Endothelial cell of umbilical vein (primary cell): ENCODE data around the gene PGBD5. TPM values are rescaled to one million over a fixed set of nuclear protein-coding genes. Genes with fewer than 3 reads are reported as not detected.

Experiments used
- BruUV-seq: library from RNA; stranded (reverse); fragments of 400-500 nt; replicated peaks from 2 replicates; lab custom pipeline; 2021; lab: Mats Ljungman, UMichigan
- CTCF ChIA-PET: fragments of 300-600, 350-600 bp; sonication (Branson Sonifier 250); formaldehyde crosslinking; loops from one replicate; lab custom pipeline; 2021; ENCODE audit warnings: antibody characterized with exemption, inconsistent platforms; lab: Charles Lee
- POLR2A ChIA-PET: fragments of 300-600, 350-600 bp; sonication (Branson Sonifier 250); formaldehyde crosslinking; loops from one replicate; lab custom pipeline; 2021; ENCODE audit warnings: antibody characterized with exemption, inconsistent platforms; lab: Charles Lee
- DNase-seq: peaks from one replicate; pipeline ENCODE4 v3.0.0-alpha.2; 2011; ENCODE audit warnings: low read depth, low spot score
- FAIRE-seq: peaks from 2 replicates; lab custom pipeline; 2011; peaks lifted over from hg19 to GRCh38; lab: Jason Lieb, UNC
- H2AFZ ChIP-seq: 2 replicates; pipeline ENCODE4 v1.6.0; 2012; ENCODE audit warnings: low read depth, low read length, control low read depth, inconsistent platforms
- H3K27ac ChIP-seq: 2 replicates; pipeline ENCODE4 v1.5.1; 2011; ENCODE audit warnings: low read depth, mild to moderate bottlenecking, control low read depth, low read length, moderate library complexity; ENCODE audit not compliant: insufficient read depth
- H3K27me3 ChIP-seq, 2 experiments: 2 replicates each; pipeline versions ENCODE4 v1.6.0 to v1.6.1; 2011; ENCODE audit warnings: low read length in 2 of 2, mixed read lengths in 1 of 2; ENCODE audit not compliant: control insufficient read depth in 2 of 2, insufficient read depth in 2 of 2
- H3K36me3 ChIP-seq, 2 experiments: 2 replicates in 1 of 2; 3 replicates in 1 of 2; pipeline ENCODE4 v1.5.1; 2011; ENCODE audit warnings: low read length in 2 of 2, mild to moderate bottlenecking in 1 of 2, moderate library complexity in 1 of 2; ENCODE audit not compliant: control insufficient read depth in 2 of 2, insufficient read depth in 2 of 2; ENCODE audit errors: extremely low read depth in 1 of 2
- H3K4me1 ChIP-seq: 3 replicates; pipeline ENCODE4 v1.5.1; 2011; ENCODE audit warnings: mild to moderate bottlenecking, low read length; ENCODE audit not compliant: control insufficient read depth, insufficient read depth; ENCODE audit errors: extremely low read depth
- H3K4me2 ChIP-seq: 2 replicates; pipeline ENCODE4 v1.6.1; 2011; ENCODE audit warnings: low read length, control low read depth, mixed read lengths; ENCODE audit not compliant: insufficient read depth
- H3K4me3 ChIP-seq, 3 experiments: fragments of 200-600 bp in 1 of 3; sonication (generic), shearing (Covaris generic) in 1 of 3; replicated peaks in 1 of 3; 2 replicates each; pipeline ENCODE4 v1.5.1; 2011 to 2016; ENCODE audit warnings: control low read depth in 3 of 3, low read length in 3 of 3, mild to moderate bottlenecking in 2 of 3, inconsistent platforms in 1 of 3, low read depth in 1 of 3, moderate library complexity in 1 of 3; ENCODE audit not compliant: insufficient read depth in 1 of 3
- H3K79me2 ChIP-seq: 2 replicates; pipeline ENCODE4 v1.6.0; 2012; ENCODE audit warnings: low read length, inconsistent platforms; ENCODE audit not compliant: control insufficient read depth, insufficient read depth
- H3K9ac ChIP-seq: replicated peaks from 2 replicates; pipeline ENCODE3; 2011; ENCODE audit warnings: low read length, control low read depth; ENCODE audit not compliant: insufficient read depth; ENCODE audit errors: extremely low read depth
- H3K9me1 ChIP-seq: replicated peaks from 3 replicates; pipeline ENCODE4 v1.6.0; 2011; ENCODE audit warnings: mild to moderate bottlenecking, low read length; ENCODE audit not compliant: control insufficient read depth, insufficient read depth; ENCODE audit errors: extremely low read depth
- H3K9me3 ChIP-seq: replicated peaks from 2 replicates; pipeline ENCODE4 v1.5.1; 2012; ENCODE audit warnings: low read length, inconsistent platforms; ENCODE audit not compliant: control insufficient read depth, insufficient read depth
- H4K20me1 ChIP-seq: replicated peaks from 2 replicates; pipeline ENCODE3; 2011; ENCODE audit warnings: mild to moderate bottlenecking, low read length; ENCODE audit not compliant: control insufficient read depth, insufficient read depth; ENCODE audit errors: extremely low read depth
- CTCF ChIP-seq, 2 donors: IDR thresholded peaks; 1 replicate in 1 of 2; 2 replicates in 1 of 2; pipeline ENCODE4 v1.5.1; 2011; ENCODE audit warnings: low read length in 2 of 2, mild to moderate bottlenecking in 2 of 2, moderate library complexity in 2 of 2, control low read depth in 1 of 2, inconsistent platforms in 1 of 2, low read depth in 1 of 2; ENCODE audit not compliant: insufficient read depth in 1 of 2; ENCODE audit errors: extremely low read depth in 1 of 2
- EZH2 ChIP-seq: IDR thresholded peaks from 2 replicates; pipeline ENCODE4 v1.6.1; 2012; ENCODE audit warnings: borderline replicate concordance, low read depth, mild to moderate bottlenecking, moderate library complexity, low read length, inconsistent platforms; ENCODE audit not compliant: severe bottlenecking
- FOS ChIP-seq: IDR thresholded peaks from 2 replicates; pipeline ENCODE4 v1.6.1; 2011; ENCODE audit warnings: mild to moderate bottlenecking, low read length, moderate library complexity, borderline replicate concordance; ENCODE audit not compliant: insufficient read depth
- GATA2 ChIP-seq: IDR thresholded peaks from 2 replicates; pipeline ENCODE4 v1.7.0; 2011; ENCODE audit warnings: low read depth, mild to moderate bottlenecking, moderate library complexity, mixed read lengths, low read length; ENCODE audit not compliant: insufficient read length, insufficient read depth
- JUN ChIP-seq: IDR thresholded peaks from 2 replicates; pipeline ENCODE4 v1.6.1; 2011; ENCODE audit warnings: borderline replicate concordance, low read depth; ENCODE audit not compliant: insufficient read length, insufficient read depth
- MAX ChIP-seq: IDR thresholded peaks from 2 replicates; pipeline ENCODE4 v1.6.1; 2011; ENCODE audit not compliant: insufficient read depth, insufficient read length
- MYC ChIP-seq: IDR thresholded peaks from one replicate; pipeline ENCODE4 v1.6.1; 2011; ENCODE audit warnings: mild to moderate bottlenecking, low read depth, low read length
- POLR2A ChIP-seq: IDR thresholded peaks from 2 replicates; pipeline ENCODE4 v1.6.1; 2012; ENCODE audit warnings: low read depth, mild to moderate bottlenecking, control low read depth, low read length
- POLR2AphosphoS5 ChIP-seq: IDR thresholded peaks from 2 replicates; pipeline ENCODE4 v1.6.1; 2012; ENCODE audit warnings: low read depth, mild to moderate bottlenecking, control low read depth, low read length, moderate library complexity; ENCODE audit not compliant: insufficient read depth
- dilution Hi-C: fragments of 300-500 bp; cut with MboI; formaldehyde crosslinking; loops from one replicate; pipeline ENCODE4 v1.15.0; 2019; ENCODE audit warnings: low sequenced_read_pairs; ENCODE audit not compliant: extremely low pct_ligation_motif_present
- intact Hi-C: fragments of 100-400 bp; cut with micrococcal nuclease; formaldehyde crosslinking; loops from one replicate; pipeline ENCODE4 v1.10.0; 2022
- polyA plus RNA-seq, 4 experiments: library from polyadenylated mRNA; depleted of rRNA in 3 of 4; stranded (reverse) in 3 of 4; unstranded in 1 of 4; fragments of >200 nt; gene quantifications; 2 replicates each; pipeline versions ENCODE4 v1.2.1 to v1.2.3, GENCODE V29; 2011 to 2012; ENCODE audit warnings: missing spikeins in 1 of 4
- total RNA-seq: library from RNA; stranded (reverse); gene quantifications from 2 replicates; pipeline ENCODE4 v1.2.3, GENCODE V29; 2021

Gene PGBD5
- total and polyA plus RNA-seq, 2 donors (not counting 3 experiments of a cell fraction or from before 2014, with no cell fraction given): 0.03 TPM; not detected in 1

GRCh38 chr1:230408971-230409370 is 17.2 kb downstream of the PGBD5 start:
- POLR2A ChIA-PET: no interaction called here
- no peak overlapping the region for H3K27ac ChIP-seq
- H3K4me1 ChIP-seq: no peaks in the 10 kb centered on the region
- H4K20me1 ChIP-seq: no peaks in the 10 kb centered on the region
- H2AFZ ChIP-seq: no peak overlapping the region
- no peaks in the 10 kb centered on the region for H3K36me3 ChIP-seq
- no peak overlapping the region for H3K4me2 ChIP-seq
- no peak overlapping the region for H3K4me3 ChIP-seq
- no peaks in the 10 kb centered on the region for H3K9me1 ChIP-seq
- no peak overlapping the region for H3K9ac ChIP-seq
- TF ChIP-seq POLR2AphosphoS5 (no peak), GATA2 (no peak), POLR2A (no peak), MAX (no peak), FOS (no peak), CTCF (IDR thresholded peaks at IDR 0.05; ENCODE audit: extremely low read depth in 1 of 2, insufficient read depth in 1 of 2, low read depth in 1 of 2, low read length in 2 of 2) (no peak), EZH2 (no peak), MYC (no peak), JUN (no peak)
- H3K27me3 ChIP-seq: no peaks in the 10 kb centered on the region
- CTCF ChIA-PET: no interaction called here
- intact Hi-C loops (no loop called here), dilution Hi-C loops (no loop called here)
- H3K9me3 ChIP-seq: no peaks in the 10 kb centered on the region
- no peak for DNase-seq
- no peak for FAIRE-seq
- no peaks in the 10 kb centered on the region for H3K79me2 ChIP-seq
- BruUV-seq: no TSS peak
